ENCODE measurements around the gene COX19.

DNA sequence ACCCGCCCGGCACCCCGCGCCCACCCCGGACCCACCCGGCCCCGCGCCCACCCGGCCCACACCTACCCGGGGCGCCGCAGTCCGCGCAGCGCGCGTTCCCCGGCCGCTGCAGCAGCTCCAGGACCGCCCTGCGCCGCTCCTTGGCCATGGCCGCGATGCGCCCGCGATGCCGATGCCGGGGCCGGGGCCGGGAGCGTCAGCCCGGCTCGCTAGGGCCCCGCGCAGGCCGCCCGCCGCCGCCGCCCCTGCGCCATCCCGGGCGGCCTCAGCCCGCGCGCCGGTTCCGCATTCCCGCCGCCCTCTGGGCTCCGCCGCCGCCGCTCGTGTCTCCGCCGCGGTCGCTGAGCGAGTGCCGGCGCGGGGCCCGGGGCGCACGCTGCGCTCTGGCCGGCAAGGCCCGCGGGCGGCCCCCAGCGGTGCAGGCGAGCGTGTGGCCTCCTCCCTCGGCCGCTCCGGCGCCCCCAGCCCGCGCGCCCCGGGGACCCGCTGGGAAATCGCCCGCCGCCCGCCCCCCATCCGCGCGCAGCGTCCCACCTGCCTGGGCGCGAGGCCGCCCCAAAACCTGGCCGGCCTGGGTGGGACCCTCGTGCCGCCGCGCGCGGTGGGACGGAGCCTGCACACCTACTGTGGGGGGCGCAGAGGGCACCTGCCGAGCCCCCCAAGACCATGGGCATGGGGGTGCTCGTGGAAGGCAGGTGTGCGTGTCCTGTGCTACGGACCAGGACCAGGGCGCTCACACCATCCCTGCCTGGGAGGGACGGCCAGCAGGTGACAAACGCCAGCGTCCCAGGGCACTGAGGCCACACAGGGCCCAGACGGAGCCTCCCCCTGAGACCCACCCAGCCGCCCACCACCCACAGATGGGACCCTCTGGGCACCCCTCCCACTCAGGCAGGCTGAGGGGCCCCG is 20.8 kb downstream of the COX19 start, which contains the start of gene ADAP1:
- TF ChIP-seq RAD21 (IDR thresholded peaks at IDR 0.05; ENCODE audit: low read length) (peak; percentile 45), SIN3A (IDR thresholded peaks at IDR 0.05; ENCODE audit: borderline replicate concordance, low read depth, low read length) (no peak), RCOR1 (IDR thresholded peaks at IDR 0.05; ENCODE audit: low read length) (no peak)
- TF ChIP-seq, protein P1, sequence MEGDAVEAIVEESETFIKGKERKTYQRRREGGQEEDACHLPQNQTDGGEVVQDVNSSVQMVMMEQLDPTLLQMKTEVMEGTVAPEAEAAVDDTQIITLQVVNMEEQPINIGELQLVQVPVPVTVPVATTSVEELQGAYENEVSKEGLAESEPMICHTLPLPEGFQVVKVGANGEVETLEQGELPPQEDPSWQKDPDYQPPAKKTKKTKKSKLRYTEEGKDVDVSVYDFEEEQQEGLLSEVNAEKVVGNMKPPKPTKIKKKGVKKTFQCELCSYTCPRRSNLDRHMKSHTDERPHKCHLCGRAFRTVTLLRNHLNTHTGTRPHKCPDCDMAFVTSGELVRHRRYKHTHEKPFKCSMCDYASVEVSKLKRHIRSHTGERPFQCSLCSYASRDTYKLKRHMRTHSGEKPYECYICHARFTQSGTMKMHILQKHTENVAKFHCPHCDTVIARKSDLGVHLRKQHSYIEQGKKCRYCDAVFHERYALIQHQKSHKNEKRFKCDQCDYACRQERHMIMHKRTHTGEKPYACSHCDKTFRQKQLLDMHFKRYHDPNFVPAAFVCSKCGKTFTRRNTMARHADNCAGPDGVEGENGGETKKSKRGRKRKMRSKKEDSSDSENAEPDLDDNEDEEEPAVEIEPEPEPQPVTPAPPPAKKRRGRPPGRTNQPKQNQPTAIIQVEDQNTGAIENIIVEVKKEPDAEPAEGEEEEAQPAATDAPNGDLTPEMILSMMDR (IDR thresholded peaks at IDR 0.05): peak; percentile 11; the same call in 1 of the 2 replicates
- TF ChIP-seq, protein P2, sequence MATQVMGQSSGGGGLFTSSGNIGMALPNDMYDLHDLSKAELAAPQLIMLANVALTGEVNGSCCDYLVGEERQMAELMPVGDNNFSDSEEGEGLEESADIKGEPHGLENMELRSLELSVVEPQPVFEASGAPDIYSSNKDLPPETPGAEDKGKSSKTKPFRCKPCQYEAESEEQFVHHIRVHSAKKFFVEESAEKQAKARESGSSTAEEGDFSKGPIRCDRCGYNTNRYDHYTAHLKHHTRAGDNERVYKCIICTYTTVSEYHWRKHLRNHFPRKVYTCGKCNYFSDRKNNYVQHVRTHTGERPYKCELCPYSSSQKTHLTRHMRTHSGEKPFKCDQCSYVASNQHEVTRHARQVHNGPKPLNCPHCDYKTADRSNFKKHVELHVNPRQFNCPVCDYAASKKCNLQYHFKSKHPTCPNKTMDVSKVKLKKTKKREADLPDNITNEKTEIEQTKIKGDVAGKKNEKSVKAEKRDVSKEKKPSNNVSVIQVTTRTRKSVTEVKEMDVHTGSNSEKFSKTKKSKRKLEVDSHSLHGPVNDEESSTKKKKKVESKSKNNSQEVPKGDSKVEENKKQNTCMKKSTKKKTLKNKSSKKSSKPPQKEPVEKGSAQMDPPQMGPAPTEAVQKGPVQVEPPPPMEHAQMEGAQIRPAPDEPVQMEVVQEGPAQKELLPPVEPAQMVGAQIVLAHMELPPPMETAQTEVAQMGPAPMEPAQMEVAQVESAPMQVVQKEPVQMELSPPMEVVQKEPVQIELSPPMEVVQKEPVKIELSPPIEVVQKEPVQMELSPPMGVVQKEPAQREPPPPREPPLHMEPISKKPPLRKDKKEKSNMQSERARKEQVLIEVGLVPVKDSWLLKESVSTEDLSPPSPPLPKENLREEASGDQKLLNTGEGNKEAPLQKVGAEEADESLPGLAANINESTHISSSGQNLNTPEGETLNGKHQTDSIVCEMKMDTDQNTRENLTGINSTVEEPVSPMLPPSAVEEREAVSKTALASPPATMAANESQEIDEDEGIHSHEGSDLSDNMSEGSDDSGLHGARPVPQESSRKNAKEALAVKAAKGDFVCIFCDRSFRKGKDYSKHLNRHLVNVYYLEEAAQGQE (IDR thresholded peaks at IDR 0.05; ENCODE audit: low read depth, low read length): no peak
